Measurements from ENCODE around the gene MYO9B.

- no peak for TF ChIP-seq EP300 (IDR thresholded peaks at IDR 0.05; ENCODE audit: low read depth)
- no peak for TF ChIP-seq POLR2A (IDR thresholded peaks at IDR 0.05)
Observed at GRCh38 chr19:17183858-17184321, 108.3 kb downstream of the MYO9B start.
